Neuronal stem cell (in vitro differentiated cells): ENCODE data around the gene CH25H.

Experiments used
- DNase-seq: peaks from one replicate; pipeline ENCODE4 v3.0.0-alpha.2; 2013; ENCODE audit warnings: low spot score
- H2AFZ ChIP-seq: one replicate; pipeline ENCODE4 v1.6.1; 2013; ENCODE audit warnings: mild to moderate bottlenecking, low read length, inconsistent platforms
- H2AK5ac ChIP-seq: 2 replicates; pipeline ENCODE4 v1.6.1; 2013; ENCODE audit warnings: low read depth, mild to moderate bottlenecking, inconsistent platforms, low read length, moderate library complexity, mixed read lengths
- H2BK120ac ChIP-seq: 2 replicates; pipeline ENCODE4 v1.6.1; 2013; ENCODE audit warnings: low read depth, mild to moderate bottlenecking, inconsistent platforms, low read length, moderate library complexity, mixed read lengths
- H2BK12ac ChIP-seq: one replicate; pipeline ENCODE4 v1.6.1; 2013; ENCODE audit warnings: low read length, inconsistent platforms
- H2BK15ac ChIP-seq: 2 replicates; pipeline ENCODE4 v1.6.1; 2013; ENCODE audit warnings: mild to moderate bottlenecking, low read length, inconsistent platforms, mixed read lengths
- H2BK5ac ChIP-seq: one replicate; pipeline ENCODE4 v1.6.1; 2013; ENCODE audit warnings: inconsistent platforms, mild to moderate bottlenecking, low read length, moderate library complexity
- H3K14ac ChIP-seq: one replicate; pipeline ENCODE4 v1.6.1; 2013; ENCODE audit warnings: low read length, inconsistent platforms
- H3K18ac ChIP-seq: 2 replicates; pipeline ENCODE4 v1.6.1; 2013; ENCODE audit warnings: low read length, inconsistent platforms
- H3K23ac ChIP-seq: 2 replicates; pipeline ENCODE4 v1.6.1; 2013; ENCODE audit warnings: low read depth, mild to moderate bottlenecking, mixed read lengths, low read length, inconsistent platforms; ENCODE audit not compliant: poor library complexity
- H3K27ac ChIP-seq: replicated peaks from 3 replicates; pipeline ENCODE4 v1.5.1; 2013; ENCODE audit warnings: low read length, inconsistent platforms
- H3K27me3 ChIP-seq, 3 experiments: 2 replicates each; pipeline ENCODE4 v1.6.1; 2013; ENCODE audit warnings: low read length in 3 of 3, mild to moderate bottlenecking in 2 of 3, inconsistent platforms in 1 of 3, low read depth in 1 of 3, mixed read lengths in 1 of 3, moderate library complexity in 1 of 3; ENCODE audit not compliant: control insufficient read depth in 3 of 3, insufficient read depth in 3 of 3
- H3K36me3 ChIP-seq, 2 donors: replicated peaks in 1 of 2; 2 replicates each; pipeline ENCODE4 v1.6.1; 2013; ENCODE audit warnings: low read length in 2 of 2; ENCODE audit not compliant: control insufficient read depth in 2 of 2, insufficient read depth in 2 of 2
- H3K4ac ChIP-seq: 2 replicates; pipeline ENCODE4 v1.6.1; 2013; ENCODE audit warnings: inconsistent platforms, mild to moderate bottlenecking, low read length, moderate library complexity
- H3K4me1 ChIP-seq, 2 donors: 1 replicate in 1 of 2; 2 replicates in 1 of 2; pipeline ENCODE4 v1.6.1; 2013; ENCODE audit warnings: low read length in 2 of 2, low read depth in 1 of 2; ENCODE audit not compliant: control insufficient read depth in 2 of 2, insufficient read depth in 1 of 2
- H3K4me2 ChIP-seq: one replicate; pipeline ENCODE4 v1.6.1; 2013; ENCODE audit warnings: mild to moderate bottlenecking, low read length, inconsistent platforms; ENCODE audit not compliant: insufficient read depth, poor library complexity, severe bottlenecking
- H3K4me3 ChIP-seq, 2 donors: 2 replicates each; pipeline ENCODE4 v1.5.1; 2013; ENCODE audit warnings: low read length in 2 of 2, mild to moderate bottlenecking in 2 of 2, inconsistent platforms in 1 of 2, moderate library complexity in 1 of 2
- H3K79me1 ChIP-seq: one replicate; pipeline ENCODE4 v1.6.1; 2013; ENCODE audit warnings: low read depth, mild to moderate bottlenecking, inconsistent platforms, low read length, moderate library complexity
- H3K9ac ChIP-seq: one replicate; pipeline ENCODE4 v1.6.1; 2013; ENCODE audit warnings: mild to moderate bottlenecking, low read depth, low read length, inconsistent platforms; ENCODE audit not compliant: poor library complexity
- H3K9me3 ChIP-seq, 2 donors: replicated peaks in 1 of 2; 2 replicates each; pipeline versions ENCODE3 to v1.6.1; 2013; ENCODE audit warnings: low read length in 2 of 2, mild to moderate bottlenecking in 2 of 2, inconsistent platforms in 1 of 2, low read depth in 1 of 2, mixed read lengths in 1 of 2, moderate library complexity in 1 of 2; ENCODE audit not compliant: control insufficient read depth in 2 of 2, insufficient read depth in 1 of 2
- H4K8ac ChIP-seq: one replicate; pipeline ENCODE4 v1.6.1; 2013; ENCODE audit warnings: low read depth, mild to moderate bottlenecking, inconsistent platforms, low read length, moderate library complexity
- H4K91ac ChIP-seq: one replicate; pipeline ENCODE4 v1.6.1; 2013; ENCODE audit warnings: low read length, low read depth, mild to moderate bottlenecking, inconsistent platforms; ENCODE audit not compliant: poor library complexity
- WGBS, 2 donors: extraction: QIAGEN DNeasy Blood & Tissue Kit; methylation state at CpG; one replicate each; pipeline ENCODE4 v1.1.7; 2013; ENCODE audit warnings: missing lambda C conversion rate in 2 of 2, mixed read lengths in 1 of 2; ENCODE audit not compliant: insufficient read length in 2 of 2, insufficient replicate concordance in 1 of 2; ENCODE audit errors: extremely low coverage in 2 of 2; 5-methylcytosine and 5-hydroxymethylcytosine counted together

CH25H gene

GRCh38 chr10:89241486-89242344 lies 34.6 kb upstream of the CH25H start:
- DNase-seq = no peak
- Histone ChIP-seq H3K18ac (no peak overlapping the region), H2AFZ (no peak overlapping the region), H3K14ac (no peak overlapping the region), H3K36me3 (peaks cover 0 to 1% of the 10 kb centered on the region in 2 donors), H3K27ac (no peak overlapping the region), H3K9ac (no peak overlapping the region), H3K4ac (no peak overlapping the region), H3K4me2 (no peak overlapping the region), H3K4me1 (peaks cover 4 to 7% of the 10 kb centered on the region in 2 donors), H4K8ac (no peak overlapping the region), H3K23ac (no peak overlapping the region), H3K9me3 (no peaks in the 10 kb centered on the region), H4K91ac (no peak overlapping the region), H2BK120ac (no peak overlapping the region), H2BK5ac (no peak overlapping the region), H3K4me3 (no peak overlapping the region), H2BK12ac (no peak overlapping the region), H2BK15ac (no peak overlapping the region), H2AK5ac (no peak overlapping the region), H3K79me1 (no peaks in the 10 kb centered on the region), H3K27me3 (no peaks in the 10 kb centered on the region)
- no CpG with 5 or more reads among the region's 3 CpGs for WGBS, 2 donors

- H3K18ac ChIP-seq = no peak overlapping the region
- H2BK12ac ChIP-seq = no peak overlapping the region
- H3K4me2 ChIP-seq = no peak overlapping the region
- no peak overlapping the region for H3K27ac ChIP-seq
- no peak overlapping the region for H2AK5ac ChIP-seq
- H4K91ac ChIP-seq = no peak overlapping the region
- H3K9me3 ChIP-seq = no peaks in the 10 kb centered on the region
- no peak overlapping the region for H3K9ac ChIP-seq
- no peak overlapping the region for H2AFZ ChIP-seq
- no peak overlapping the region for H2BK120ac ChIP-seq
- H3K36me3 ChIP-seq = peaks cover 0 to 1% of the 10 kb centered on the region in 2 donors
- H3K4me3 ChIP-seq = no peak overlapping the region
- no CpG with 5 or more reads among the region's 3 CpGs for WGBS, 2 donors
- no peak overlapping the region for H3K14ac ChIP-seq
- no peak overlapping the region for H2BK15ac ChIP-seq
- no peak for DNase-seq
- no peak overlapping the region for H2BK5ac ChIP-seq
- no peak overlapping the region for H4K8ac ChIP-seq
- H3K23ac ChIP-seq = no peak overlapping the region
- no peaks in the 10 kb centered on the region for H3K79me1 ChIP-seq
- no peaks in the 10 kb centered on the region for H3K27me3 ChIP-seq
- no peak overlapping the region for H3K4ac ChIP-seq
- peaks cover 4 to 7% of the 10 kb centered on the region in 2 donors for H3K4me1 ChIP-seq
These were observed 33.9 kb upstream of the CH25H start for GRCh38 chr10:89241026-89241425.

GRCh38 chr10:89240519-89240918 lies 33.4 kb upstream of the CH25H start:
- no peak overlapping the region for H2BK15ac ChIP-seq
- peaks cover 4 to 8% of the 10 kb centered on the region in 2 donors for H3K4me1 ChIP-seq
- H3K9me3 ChIP-seq = no peaks in the 10 kb centered on the region
- H3K18ac ChIP-seq = no peak overlapping the region
- H4K91ac ChIP-seq = no peak overlapping the region
- no peaks in the 10 kb centered on the region for H3K79me1 ChIP-seq
- peaks cover 0 to 1% of the 10 kb centered on the region in 2 donors for H3K36me3 ChIP-seq
- DNase-seq = no peak
- no peak overlapping the region for H2AFZ ChIP-seq
- H2AK5ac ChIP-seq = no peak overlapping the region
- H2BK5ac ChIP-seq = no peak overlapping the region
- no peak overlapping the region for H3K27ac ChIP-seq
- no peak overlapping the region for H2BK120ac ChIP-seq
- H3K4me2 ChIP-seq = no peak overlapping the region
- no peak overlapping the region for H3K9ac ChIP-seq
- no peaks in the 10 kb centered on the region for H3K27me3 ChIP-seq
- no CpG with 5 or more reads among the region's 3 CpGs for WGBS, 2 donors
- no peak overlapping the region for H3K23ac ChIP-seq
- H3K4me3 ChIP-seq = no peak overlapping the region
- no peak overlapping the region for H2BK12ac ChIP-seq
- no peak overlapping the region for H4K8ac ChIP-seq
- H3K14ac ChIP-seq = no peak overlapping the region
- no peak overlapping the region for H3K4ac ChIP-seq

- WGBS, 2 donors = no CpG with 5 or more reads among the region's 5 CpGs
- Histone ChIP-seq H3K27ac (no peak overlapping the region), H3K4me2 (no peak overlapping the region), H3K14ac (no peak overlapping the region), H3K4ac (no peak overlapping the region), H2AK5ac (no peak overlapping the region), H3K18ac (no peak overlapping the region), H4K8ac (no peak overlapping the region), H2AFZ (no peak overlapping the region), H2BK5ac (no peak overlapping the region), H3K23ac (no peak overlapping the region), H3K9me3 (no peaks in the 10 kb centered on the region), H2BK12ac (no peak overlapping the region), H3K79me1 (no peaks in the 10 kb centered on the region), H2BK15ac (no peak overlapping the region), H3K9ac (no peak overlapping the region), H3K36me3 (peaks cover 0 to 1% of the 10 kb centered on the region in 2 donors), H3K27me3 (peaks cover 0 to 7% (median 0%) of the 10 kb centered on the region in 3 experiments), H3K4me3 (no peak overlapping the region), H3K4me1 (peaks cover 4 to 15% of the 10 kb centered on the region in 2 donors), H2BK120ac (no peak overlapping the region), H4K91ac (no peak overlapping the region)
- DNase-seq = no peak
These were observed 32.0 kb upstream of the CH25H start for GRCh38 chr10:89238956-89239644.
